ENCODE measurements around the gene IRF2.

IRF2 gene

GRCh38 chr4:184409502-184409901, 64.8 kb downstream of the IRF2 start:
- DNase-seq (ENCODE audit: low read depth), result no peak

GRCh38 chr4:184408684-184409081, 65.7 kb downstream of the IRF2 start:
- no peak for DNase-seq (ENCODE audit: low read depth)

GRCh38 chr4:184408021-184408683, 66.2 kb downstream of the IRF2 start:
- no peak for DNase-seq (ENCODE audit: low read depth)

- no peak for DNase-seq (ENCODE audit: low read depth)
Measured at GRCh38 chr4:184406958-184407391, 67.4 kb downstream of the IRF2 start.

GRCh38 chr4:184404047-184404446, 70.3 kb downstream of the IRF2 start:
- DNase-seq (ENCODE audit: low read depth), result no peak

- no peak for DNase-seq (ENCODE audit: low read depth)
Measured at GRCh38 chr4:184403384-184403781, 71.0 kb downstream of the IRF2 start.

GRCh38 chr4:184402740-184403383, 71.5 kb downstream of the IRF2 start:
- DNase-seq (ENCODE audit: low read depth), result no peak

- DNase-seq (ENCODE audit: low read depth), result no peak
Measured at GRCh38 chr4:184402239-184402638, 72.1 kb downstream of the IRF2 start.

GRCh38 chr4:184401397-184402171, 72.8 kb downstream of the IRF2 start:
- DNase-seq (ENCODE audit: low read depth), result no peak

GRCh38 chr4:184400891-184401290, 73.5 kb downstream of the IRF2 start:
- DNase-seq (ENCODE audit: low read depth), result no peak

GRCh38 chr4:184400375-184400870, 73.9 kb downstream of the IRF2 start:
- DNase-seq (ENCODE audit: low read depth), result no peak

- no peak for DNase-seq (ENCODE audit: low read depth)
Measured at GRCh38 chr4:184399512-184399908, 74.8 kb downstream of the IRF2 start.

GRCh38 chr4:184398741-184399511, 75.4 kb downstream of the IRF2 start:
- no peak for DNase-seq (ENCODE audit: low read depth)

GRCh38 chr4:184397516-184398163, 76.7 kb downstream of the IRF2 start:
- no peak for DNase-seq (ENCODE audit: low read depth)

- no peak for DNase-seq (ENCODE audit: low read depth)
Measured at GRCh38 chr4:184396570-184397515, 77.5 kb downstream of the IRF2 start.

- DNase-seq (ENCODE audit: low read depth), result no peak
Measured at GRCh38 chr4:184395971-184396391, 78.4 kb downstream of the IRF2 start.

GRCh38 chr4:184395451-184395917, 78.9 kb downstream of the IRF2 start:
- DNase-seq (ENCODE audit: low read depth), result no peak

GRCh38 chr4:184392748-184393559, 81.4 kb downstream of the IRF2 start:
- no peak for DNase-seq (ENCODE audit: low read depth)

- no peak for DNase-seq (ENCODE audit: low read depth)
Measured at GRCh38 chr4:184392316-184392715, 82.0 kb downstream of the IRF2 start.

All from stimulated activated CD8-positive, alpha-beta memory T cell treated with anti-CD3 and anti-CD28 coated beads, Interleukin-4, amount 100 ng/mL, for 24 hours (primary cell).